HEK293 (cell line): ENCODE measurements around the gene GLTP.
A peak's percentile ranks its signal among the peaks of the same experiment; 100 is the strongest.

ENCODE experiments used
- CTCF ChIA-PET: fragments of 350-600 bp; formaldehyde crosslinking; extraction: SDS; loops from one replicate; lab custom pipeline; 2021; ENCODE audit warnings: antibody characterized with exemption; lab: Yijun Ruan, JAX
- POLR2A ChIA-PET: fragments of 300-600 bp; formaldehyde crosslinking; extraction: SDS; loops from one replicate; lab custom pipeline; 2020; ENCODE audit warnings: antibody characterized with exemption, inconsistent platforms; lab: Yijun Ruan, JAX
- H3K27ac ChIP-seq: fragments of 200-500 bp; sonication (Bioruptor generic); 2 replicates; pipeline ENCODE4 v1.5.1; 2014; ENCODE audit warnings: low read depth, low read length, control low read depth, inconsistent platforms; ENCODE audit errors: extremely low read depth
- H3K36me3 ChIP-seq, 2 experiments: fragments of 200-500 bp in 1 of 2; sonication (Bioruptor generic) in 1 of 2; 1 replicate in 1 of 2; 2 replicates in 1 of 2; pipeline ENCODE4 v1.5.1; 2014 to 2017; ENCODE audit warnings: inconsistent platforms in 2 of 2, low read length in 2 of 2; ENCODE audit not compliant: control insufficient read depth in 2 of 2, insufficient read depth in 1 of 2
- H3K4me1 ChIP-seq: fragments of 200-500 bp; sonication (Bioruptor generic); 2 replicates; pipeline ENCODE4 v1.5.1; 2014; ENCODE audit warnings: mild to moderate bottlenecking, low read length, inconsistent platforms; ENCODE audit not compliant: control insufficient read depth, insufficient read depth
- H3K4me3 ChIP-seq: 2 replicates; pipeline ENCODE4 v1.5.1; 2011; ENCODE audit warnings: low read depth, mild to moderate bottlenecking, control low read depth, low read length, moderate library complexity
- H3K9me3 ChIP-seq: fragments of 200-500 bp; sonication (Bioruptor generic); 2 replicates; pipeline ENCODE4 v1.5.1; 2014; ENCODE audit warnings: low read depth, low read length, inconsistent platforms; ENCODE audit not compliant: control insufficient read depth, insufficient read depth
- ZNF366 ChIP-seq: fragments of 450-650 bp; formaldehyde crosslinking; conservative IDR thresholded peaks from 2 replicates; pipeline ENCODE4 v1.5.1; 2016; ENCODE audit warnings: missing biosample characterization, missing genetic modification characterization
- ZNF639 ChIP-seq: fragments of 450-650 bp; formaldehyde crosslinking; IDR thresholded peaks from 2 replicates; pipeline ENCODE4 v1.5.1; 2016; ENCODE audit warnings: missing biosample characterization, missing genetic modification characterization

Gene GLTP

GRCh38 chr12:109802828-109803227, 77.5 kb downstream of the GLTP start:
- Histone ChIP-seq H3K4me3 (no peak overlapping the region), H3K36me3 (no peaks in the 10 kb centered on the region), H3K27ac (no peak overlapping the region), H3K4me1 (no peaks in the 10 kb centered on the region), H3K9me3 (no peaks in the 10 kb centered on the region)
- ChIA-PET POLR2A (no interaction called here), CTCF (interaction anchor here (0.6 kb wide), 1 partner anchor 42 kb away, joined by 4 read pairs; no protein-coding TSS in a partner anchor)
- peak; percentile 28; the same call in 1 of the 2 replicates for TF ChIP-seq ZNF366 (tag by site-specific recombination)
- TF ChIP-seq ZNF639 (tag by site-specific recombination), result no peak
